IMR-90 (cell line): Measurements from ENCODE around the gene RAP1A.

Experiments used
- BHLHE40 ChIP-seq: fragments of 150-350 bp; IDR thresholded peaks from 2 replicates; pipeline ENCODE4 v1.6.1; 2016; ENCODE audit warnings: mild to moderate bottlenecking, low read depth, low read length
- CEBPB ChIP-seq: IDR thresholded peaks from 2 replicates; pipeline ENCODE4 v1.6.1; 2012; ENCODE audit warnings: low read depth, low read length, improper control_type of control experiment
- CHD1 ChIP-seq: IDR thresholded peaks from 2 replicates; pipeline ENCODE4 v1.6.1; 2012; ENCODE audit warnings: low read depth, low read length, improper control_type of control experiment
- ELK1 ChIP-seq: fragments of 150-350 bp; IDR thresholded peaks from 2 replicates; pipeline ENCODE4 v1.6.1; 2016; ENCODE audit warnings: low read depth, mild to moderate bottlenecking, low read length, moderate library complexity, borderline replicate concordance
- FOS ChIP-seq: fragments of 150-350 bp; IDR thresholded peaks from 2 replicates; pipeline ENCODE4 v1.6.1; 2016; ENCODE audit warnings: low read depth, low read length
- MAZ ChIP-seq: IDR thresholded peaks from 2 replicates; pipeline ENCODE4 v1.6.1; 2012; ENCODE audit warnings: low read depth, mild to moderate bottlenecking, low read length, improper control_type of control experiment, moderate library complexity, borderline replicate concordance
- NFE2L2 ChIP-seq: fragments of 150-350 bp; IDR thresholded peaks from 2 replicates; pipeline ENCODE4 v1.6.1; 2016; ENCODE audit warnings: low read depth, mild to moderate bottlenecking, low read length
- POLR2A ChIP-seq: IDR thresholded peaks from 2 replicates; pipeline ENCODE4 v1.6.1; 2012; ENCODE audit warnings: mild to moderate bottlenecking, low read depth, low read length
- RAD21 ChIP-seq: IDR thresholded peaks from 2 replicates; pipeline ENCODE4 v1.6.1; 2012; ENCODE audit warnings: low read length, improper control_type of control experiment
- RCOR1 ChIP-seq: IDR thresholded peaks from 2 replicates; pipeline ENCODE4 v1.6.1; 2012; ENCODE audit warnings: mild to moderate bottlenecking, low read length, improper control_type of control experiment; ENCODE audit not compliant: insufficient replicate concordance
- RFX5 ChIP-seq: IDR thresholded peaks from 2 replicates; pipeline ENCODE4 v1.8.0; 2012; ENCODE audit warnings: low read depth, mild to moderate bottlenecking, low read length, moderate library complexity
- SMC3 ChIP-seq: fragments of 150-350 bp; IDR thresholded peaks from 2 replicates; pipeline ENCODE4 v1.6.1; 2016; ENCODE audit warnings: low read depth, mild to moderate bottlenecking, antibody characterized with exemption, low read length, moderate library complexity
- TF ChIP-seq, protein P1 (sequence below): conservative IDR thresholded peaks from 2 replicates; pipeline ENCODE4 v1.5.1; 2012; ENCODE audit warnings: mild to moderate bottlenecking, low read depth, low read length, improper control_type of control experiment

- TF ChIP-seq, protein P1, sequence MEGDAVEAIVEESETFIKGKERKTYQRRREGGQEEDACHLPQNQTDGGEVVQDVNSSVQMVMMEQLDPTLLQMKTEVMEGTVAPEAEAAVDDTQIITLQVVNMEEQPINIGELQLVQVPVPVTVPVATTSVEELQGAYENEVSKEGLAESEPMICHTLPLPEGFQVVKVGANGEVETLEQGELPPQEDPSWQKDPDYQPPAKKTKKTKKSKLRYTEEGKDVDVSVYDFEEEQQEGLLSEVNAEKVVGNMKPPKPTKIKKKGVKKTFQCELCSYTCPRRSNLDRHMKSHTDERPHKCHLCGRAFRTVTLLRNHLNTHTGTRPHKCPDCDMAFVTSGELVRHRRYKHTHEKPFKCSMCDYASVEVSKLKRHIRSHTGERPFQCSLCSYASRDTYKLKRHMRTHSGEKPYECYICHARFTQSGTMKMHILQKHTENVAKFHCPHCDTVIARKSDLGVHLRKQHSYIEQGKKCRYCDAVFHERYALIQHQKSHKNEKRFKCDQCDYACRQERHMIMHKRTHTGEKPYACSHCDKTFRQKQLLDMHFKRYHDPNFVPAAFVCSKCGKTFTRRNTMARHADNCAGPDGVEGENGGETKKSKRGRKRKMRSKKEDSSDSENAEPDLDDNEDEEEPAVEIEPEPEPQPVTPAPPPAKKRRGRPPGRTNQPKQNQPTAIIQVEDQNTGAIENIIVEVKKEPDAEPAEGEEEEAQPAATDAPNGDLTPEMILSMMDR: no peak
- TF ChIP-seq CEBPB: no peak
- TF ChIP-seq RAD21: no peak
- TF ChIP-seq FOS: no peak
- no peak for TF ChIP-seq MAZ
- no peak for TF ChIP-seq POLR2A
- TF ChIP-seq RFX5: no peak
- TF ChIP-seq RCOR1: no peak
- no peak for TF ChIP-seq SMC3
- TF ChIP-seq ELK1: no peak
- TF ChIP-seq BHLHE40: no peak
- TF ChIP-seq CHD1: no peak
- TF ChIP-seq NFE2L2: no peak
Measured at GRCh38 chr1:111598544-111598943, 21.0 kb upstream of the RAP1A start.
